ENCODE results near the gene ZNF500.

ZNF500 gene

GRCh38 chr16:4783951-4784336 is 17.0 kb upstream of the ZNF500 start:
- no peaks in the 10 kb centered on the region for H3K27me3 ChIP-seq (ENCODE audit: insufficient read depth, low read length)
- WGBS, result 82% methylated on average over 16 of the region's 16 CpGs
- H3K36me3 ChIP-seq (ENCODE audit: insufficient read depth, low read length), result no peaks in the 10 kb centered on the region
- H3K27ac ChIP-seq (ENCODE audit: low read depth, low read length), result no peak overlapping the region
- no peaks in the 10 kb centered on the region for H3K9me3 ChIP-seq (ENCODE audit: insufficient read depth, low read depth, low read length)
- H3K9ac ChIP-seq (ENCODE audit: low read depth, low read length), result no peak overlapping the region
- H3K4me1 ChIP-seq (ENCODE audit: insufficient read depth, low read length), result peaks cover 8% of the 10 kb centered on the region
- no peak overlapping the region for H3K4me3 ChIP-seq (ENCODE audit: low read length)

DNA sequence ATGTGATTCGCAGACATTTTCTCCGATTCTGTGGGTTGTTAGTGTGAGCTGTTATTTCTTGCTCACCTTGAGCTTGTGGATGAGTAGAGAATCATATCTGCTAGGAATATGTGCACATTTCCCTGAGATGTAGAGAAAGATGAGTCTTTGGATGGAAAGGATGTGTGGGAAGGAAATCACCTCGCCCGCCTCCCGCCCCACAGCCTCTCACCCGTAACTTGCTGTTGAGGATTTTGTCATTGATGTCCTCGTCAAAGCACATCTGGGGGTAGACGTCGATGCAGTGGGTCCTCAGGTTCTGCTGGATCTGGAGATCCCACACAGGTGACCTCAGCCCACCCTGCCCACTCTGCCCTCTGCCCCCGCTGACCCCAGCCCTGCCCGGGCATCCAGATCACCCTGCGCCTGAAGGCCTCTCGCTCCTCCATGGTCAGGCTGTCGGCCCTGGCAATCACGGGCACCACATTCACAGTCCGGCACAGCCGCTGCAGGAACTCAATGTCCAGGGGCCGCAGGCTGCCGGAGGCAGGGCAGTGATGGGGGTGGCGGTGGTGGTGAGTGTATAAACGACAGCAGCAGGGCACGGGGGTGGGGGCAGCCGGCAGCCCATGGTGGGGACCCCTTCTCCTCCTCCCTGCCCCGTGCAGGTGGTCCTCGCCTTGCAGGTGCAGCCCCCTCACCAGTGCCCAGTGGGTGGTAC is 16.4 kb upstream of the ZNF500 start:
- H3K9me3 ChIP-seq (ENCODE audit: insufficient read depth, low read depth, low read length), result no peaks in the 10 kb centered on the region
- peaks cover 8% of the 10 kb centered on the region for H3K4me1 ChIP-seq (ENCODE audit: insufficient read depth, low read length)
- no peak overlapping the region for H3K9ac ChIP-seq (ENCODE audit: low read depth, low read length)
- 95% methylated on average over 25 of the region's 25 CpGs for WGBS
- no peaks in the 10 kb centered on the region for H3K36me3 ChIP-seq (ENCODE audit: insufficient read depth, low read length)
- no peaks in the 10 kb centered on the region for H3K27me3 ChIP-seq (ENCODE audit: insufficient read depth, low read length)
- no peak overlapping the region for H3K4me3 ChIP-seq (ENCODE audit: low read length)
- H3K27ac ChIP-seq (ENCODE audit: low read depth, low read length), result no peak overlapping the region

GRCh38 chr16:4780235-4780634 is 13.3 kb upstream of the ZNF500 start:
- 87% methylated on average over 4 of the region's 4 CpGs for WGBS
- no peak overlapping the region for H3K4me3 ChIP-seq (ENCODE audit: low read length)
- H3K4me1 ChIP-seq (ENCODE audit: insufficient read depth, low read length), result no peaks in the 10 kb centered on the region

GRCh38 chr16:4778050-4778392 is 11.1 kb upstream of the ZNF500 start:
- Histone ChIP-seq H3K36me3 (ENCODE audit: insufficient read depth, low read length) (no peaks in the 10 kb centered on the region), H3K4me1 (ENCODE audit: insufficient read depth, low read length) (no peaks in the 10 kb centered on the region), H3K27ac (ENCODE audit: low read depth, low read length) (no peak overlapping the region), H3K9ac (ENCODE audit: low read depth, low read length) (no peak overlapping the region), H3K9me3 (ENCODE audit: insufficient read depth, low read depth, low read length) (no peaks in the 10 kb centered on the region; the same call in 1 of the 2 replicates), H3K4me3 (ENCODE audit: low read length) (no peak overlapping the region), H3K27me3 (ENCODE audit: insufficient read depth, low read length) (no peaks in the 10 kb centered on the region)
- 94% methylated on average over 5 of the region's 5 CpGs for WGBS

More at GRCh38 chr16:4780235-4780634, 13.3 kb upstream of the ZNF500 start:
- Histone ChIP-seq H3K9me3 (ENCODE audit: insufficient read depth, low read depth, low read length) (no peaks in the 10 kb centered on the region; the same call in 1 of the 2 replicates), H3K27ac (ENCODE audit: low read depth, low read length) (no peak overlapping the region), H3K36me3 (ENCODE audit: insufficient read depth, low read length) (no peaks in the 10 kb centered on the region), H3K27me3 (ENCODE audit: insufficient read depth, low read length) (no peaks in the 10 kb centered on the region), H3K9ac (ENCODE audit: low read depth, low read length) (no peak overlapping the region)

DNA sequence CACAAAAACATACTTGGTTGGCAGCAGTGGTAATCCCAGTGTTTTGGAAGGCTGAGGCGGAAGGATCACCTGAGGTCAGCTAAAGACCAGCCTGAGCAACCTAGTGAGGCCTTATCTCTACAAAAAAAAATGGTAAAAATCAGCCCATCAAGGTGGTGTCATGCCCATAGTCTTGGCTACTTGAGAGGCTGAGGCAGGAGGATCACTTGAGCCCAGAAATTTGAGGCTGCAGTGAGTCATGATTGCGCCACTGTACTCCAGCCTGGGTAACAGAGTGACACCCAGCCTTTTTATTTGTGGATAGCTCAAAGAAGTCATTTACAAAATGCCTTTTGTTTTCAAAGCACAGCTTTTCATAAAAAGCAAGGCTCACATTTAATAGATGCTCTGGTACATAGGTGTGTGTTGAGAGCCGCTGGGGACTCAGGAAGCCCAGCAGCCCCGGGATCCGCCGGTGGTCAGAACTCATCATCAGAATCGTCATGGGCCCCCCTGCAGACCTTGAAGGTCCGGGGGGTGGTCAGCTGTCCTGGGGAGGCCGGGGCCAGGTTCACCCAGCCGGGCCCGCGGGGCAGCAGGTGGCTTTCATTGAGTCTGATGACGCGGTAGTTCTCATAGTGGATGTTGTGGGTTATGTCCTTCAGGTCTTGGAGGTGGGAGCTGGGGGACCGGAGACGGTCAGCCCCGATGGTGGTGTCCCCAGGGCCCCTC is 10.5 kb upstream of the ZNF500 start:
- Histone ChIP-seq H3K9me3 (ENCODE audit: insufficient read depth, low read depth, low read length) (no peaks in the 10 kb centered on the region; the same call in 1 of the 2 replicates), H3K4me1 (ENCODE audit: insufficient read depth, low read length) (no peaks in the 10 kb centered on the region), H3K9ac (ENCODE audit: low read depth, low read length) (no peak overlapping the region), H3K27ac (ENCODE audit: low read depth, low read length) (no peak overlapping the region), H3K4me3 (ENCODE audit: low read length) (no peak overlapping the region), H3K27me3 (ENCODE audit: insufficient read depth, low read length) (no peaks in the 10 kb centered on the region), H3K36me3 (ENCODE audit: insufficient read depth, low read length) (no peaks in the 10 kb centered on the region)
- WGBS, result 89% methylated on average over 17 of the region's 17 CpGs

DNA sequence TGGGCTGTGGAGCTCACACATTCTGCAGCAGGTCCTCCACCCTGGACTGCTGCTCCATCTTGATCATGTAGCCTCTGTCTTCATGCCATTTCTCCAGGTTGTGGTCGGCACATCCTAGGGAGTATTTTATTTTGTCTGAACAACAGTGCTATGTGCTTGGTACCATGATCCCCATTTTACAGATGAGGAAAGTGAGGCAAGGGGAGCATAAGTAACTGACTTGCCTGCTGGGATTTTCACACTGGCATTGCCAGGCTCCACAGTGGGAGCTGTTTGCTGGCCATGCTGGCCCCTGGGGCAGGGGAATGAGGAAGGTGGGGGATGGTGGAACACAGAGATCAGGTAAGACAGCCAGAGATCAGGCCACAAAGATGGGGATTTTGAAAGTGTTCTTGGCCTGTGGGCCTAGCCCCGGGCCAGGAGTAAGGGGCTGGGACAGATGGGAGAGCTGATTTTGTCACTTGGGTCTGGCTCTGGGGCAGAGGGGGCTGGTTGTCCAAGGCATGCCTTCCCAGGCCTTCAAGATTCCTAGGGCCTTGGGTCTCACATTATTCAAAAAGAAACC is 9.3 kb upstream of the ZNF500 start:
- H3K9ac ChIP-seq (ENCODE audit: low read depth, low read length), result no peak overlapping the region
- H3K36me3 ChIP-seq (ENCODE audit: insufficient read depth, low read length), result no peaks in the 10 kb centered on the region
- no peaks in the 10 kb centered on the region for H3K4me1 ChIP-seq (ENCODE audit: insufficient read depth, low read length)
- H3K9me3 ChIP-seq (ENCODE audit: insufficient read depth, low read depth, low read length), result no peaks in the 10 kb centered on the region; the same call in 1 of the 2 replicates
- WGBS, result 98% methylated on average over 2 of the region's 2 CpGs
- no peak overlapping the region for H3K27ac ChIP-seq (ENCODE audit: low read depth, low read length)
- H3K27me3 ChIP-seq (ENCODE audit: insufficient read depth, low read length), result no peaks in the 10 kb centered on the region
- H3K4me3 ChIP-seq (ENCODE audit: low read length), result no peak overlapping the region

GRCh38 chr16:4775005-4775404 is 8.0 kb upstream of the ZNF500 start:
- Histone ChIP-seq H3K9ac (ENCODE audit: low read depth, low read length) (no peak overlapping the region), H3K27ac (ENCODE audit: low read depth, low read length) (no peak overlapping the region), H3K4me3 (ENCODE audit: low read length) (no peak overlapping the region), H3K9me3 (ENCODE audit: insufficient read depth, low read depth, low read length) (no peaks in the 10 kb centered on the region; the same call in 1 of the 2 replicates), H3K27me3 (ENCODE audit: insufficient read depth, low read length) (no peaks in the 10 kb centered on the region), H3K4me1 (ENCODE audit: insufficient read depth, low read length) (no peaks in the 10 kb centered on the region), H3K36me3 (ENCODE audit: insufficient read depth, low read length) (no peaks in the 10 kb centered on the region)
- 93% methylated on average over 13 of the region's 13 CpGs for WGBS

- Histone ChIP-seq H3K9ac (ENCODE audit: low read depth, low read length) (no peak overlapping the region), H3K27me3 (ENCODE audit: insufficient read depth, low read length) (no peaks in the 10 kb centered on the region), H3K27ac (ENCODE audit: low read depth, low read length) (no peak overlapping the region), H3K36me3 (ENCODE audit: insufficient read depth, low read length) (no peaks in the 10 kb centered on the region), H3K9me3 (ENCODE audit: insufficient read depth, low read depth, low read length) (no peaks in the 10 kb centered on the region; the same call in 1 of the 2 replicates), H3K4me3 (ENCODE audit: low read length) (no peak overlapping the region), H3K4me1 (ENCODE audit: insufficient read depth, low read length) (no peaks in the 10 kb centered on the region)
- 90% methylated on average over 5 of the region's 5 CpGs for WGBS
Measured at GRCh38 chr16:4772351-4772750, 5.4 kb upstream of the ZNF500 start.

GRCh38 chr16:4771646-4772045 is 4.7 kb upstream of the ZNF500 start:
- 83% methylated on average over 3 of the region's 3 CpGs for WGBS
- no peak overlapping the region for H3K9ac ChIP-seq (ENCODE audit: low read depth, low read length)
- H3K27ac ChIP-seq (ENCODE audit: low read depth, low read length), result no peak overlapping the region
- H3K27me3 ChIP-seq (ENCODE audit: insufficient read depth, low read length), result no peaks in the 10 kb centered on the region
- no peaks in the 10 kb centered on the region for H3K36me3 ChIP-seq (ENCODE audit: insufficient read depth, low read length)
- no peaks in the 10 kb centered on the region for H3K4me1 ChIP-seq (ENCODE audit: insufficient read depth, low read length)
- no peaks in the 10 kb centered on the region; the same call in 1 of the 2 replicates for H3K9me3 ChIP-seq (ENCODE audit: insufficient read depth, low read depth, low read length)
- H3K4me3 ChIP-seq (ENCODE audit: low read length), result no peak overlapping the region

- no peak overlapping the region for H3K27ac ChIP-seq (ENCODE audit: low read depth, low read length)
Measured at GRCh38 chr16:4769306-4769638, 2.3 kb upstream of the ZNF500 start.

GRCh38 chr16:4768549-4769305 is 1.8 kb upstream of the ZNF500 start:
- Histone ChIP-seq H3K4me1 (ENCODE audit: insufficient read depth, low read length) (no peaks in the 10 kb centered on the region), H3K4me3 (ENCODE audit: low read length) (peak overlapping the region; percentile 64), H3K9me3 (ENCODE audit: insufficient read depth, low read depth, low read length) (no peaks in the 10 kb centered on the region), H3K27me3 (ENCODE audit: insufficient read depth, low read length) (no peaks in the 10 kb centered on the region), H3K9ac (ENCODE audit: low read depth, low read length) (peak overlapping the region; percentile 64), H3K36me3 (ENCODE audit: insufficient read depth, low read length) (peaks cover 17% of the 10 kb centered on the region), H3K27ac (ENCODE audit: low read depth, low read length) (peak overlapping the region; percentile 37)
- 6% methylated on average over 48 of the region's 48 CpGs for WGBS

More at GRCh38 chr16:4769306-4769638, 2.3 kb upstream of the ZNF500 start:
- Histone ChIP-seq H3K4me1 (ENCODE audit: insufficient read depth, low read length) (no peaks in the 10 kb centered on the region), H3K27me3 (ENCODE audit: insufficient read depth, low read length) (no peaks in the 10 kb centered on the region), H3K9ac (ENCODE audit: low read depth, low read length) (peak overlapping the region; percentile 62; the same call in 1 of the 2 replicates), H3K9me3 (ENCODE audit: insufficient read depth, low read depth, low read length) (no peaks in the 10 kb centered on the region), H3K4me3 (ENCODE audit: low read length) (peak overlapping the region; percentile 64), H3K36me3 (ENCODE audit: insufficient read depth, low read length) (peaks cover 11% of the 10 kb centered on the region)
- WGBS, result 88% methylated on average over 7 of the region's 7 CpGs

Data from HUES64 (cell line).